HG02943 (cell line): ENCODE measurements around the gene STBD1.
"Not testable (repeated sequence)": the region's sequence is repeated elsewhere in the genome, so short reads cannot be mapped to it uniquely, and the experiment has no call there.

ENCODE experiments used
- ATAC-seq: cut with Tn5 transposase; IDR thresholded peaks from one replicate; pipeline ENCODE4 v1.9.1; 2021; ENCODE audit warnings: mild to moderate bottlenecking, low read depth, moderate library complexity; ENCODE audit not compliant: unreplicated experiment

Gene STBD1

DNA sequence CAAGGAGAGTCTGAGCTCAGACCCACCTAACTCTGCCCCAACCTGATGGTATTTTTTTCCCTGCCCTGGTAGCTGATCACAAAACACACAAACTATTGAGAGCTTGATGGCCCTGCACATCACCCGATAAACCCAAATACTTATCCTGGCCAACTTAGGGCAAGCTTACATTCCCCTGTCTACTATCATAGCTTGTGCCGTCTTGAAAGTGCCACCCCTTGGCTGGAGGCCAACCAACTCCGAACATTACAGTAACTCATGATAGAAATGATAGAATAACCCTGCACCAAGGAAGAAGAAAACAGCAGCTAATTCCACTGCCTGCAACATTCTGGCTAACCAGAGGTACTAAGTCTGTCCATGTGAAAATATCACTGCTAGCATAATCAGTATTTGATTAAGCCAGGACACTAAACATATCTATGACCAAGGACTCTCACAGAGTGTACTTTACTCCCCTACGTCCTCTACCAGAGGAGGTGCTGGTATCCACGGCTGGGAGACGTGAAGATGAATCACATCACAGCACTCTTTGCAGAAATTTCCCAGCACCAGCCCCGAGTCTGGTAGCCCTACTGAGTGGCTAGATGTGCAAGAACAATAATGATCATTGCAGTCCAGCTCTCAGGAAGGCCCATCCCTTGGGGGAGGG is 8.9 kb downstream of the STBD1 start:
- ATAC-seq: no peak

DNA sequence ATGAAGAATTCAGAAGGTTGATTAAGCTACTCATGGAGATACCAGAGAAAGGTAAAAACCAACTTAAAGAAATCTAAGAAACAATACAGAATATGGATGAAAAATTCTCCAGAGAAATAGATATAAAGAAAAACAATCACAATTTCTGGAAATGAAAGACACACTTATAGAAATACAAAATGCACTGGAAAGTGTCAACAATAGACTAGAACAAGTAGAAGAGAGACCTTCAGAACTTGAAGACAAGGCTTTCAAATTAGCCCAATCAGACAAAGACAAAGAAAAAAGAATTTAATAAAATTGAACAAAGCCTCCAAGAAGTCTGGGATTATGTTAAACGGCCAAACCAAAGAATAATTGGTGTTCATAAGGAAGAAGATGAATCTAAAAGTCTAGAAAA is 9.6 kb downstream of the STBD1 start:
- ATAC-seq: no peak

DNA sequence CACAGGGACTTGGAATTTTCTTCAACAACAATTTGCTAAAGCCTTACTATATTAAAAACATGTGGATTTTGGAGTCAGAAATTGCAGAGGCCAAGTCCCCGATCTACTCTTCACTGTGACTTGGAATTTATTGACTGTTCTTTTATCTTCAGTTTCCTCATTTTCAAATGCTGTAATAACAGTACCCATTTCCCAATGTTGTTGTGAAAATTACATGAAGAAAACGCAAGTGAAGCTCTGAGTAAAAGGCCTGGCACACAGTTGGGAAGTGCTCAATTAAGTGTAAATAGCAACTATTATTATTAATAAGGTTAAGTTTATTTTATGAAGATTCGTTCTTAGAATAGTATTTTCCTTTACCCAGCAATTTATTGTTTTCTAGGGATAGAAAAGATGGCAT is 15.7 kb downstream of the STBD1 start:
- no peak for ATAC-seq

DNA sequence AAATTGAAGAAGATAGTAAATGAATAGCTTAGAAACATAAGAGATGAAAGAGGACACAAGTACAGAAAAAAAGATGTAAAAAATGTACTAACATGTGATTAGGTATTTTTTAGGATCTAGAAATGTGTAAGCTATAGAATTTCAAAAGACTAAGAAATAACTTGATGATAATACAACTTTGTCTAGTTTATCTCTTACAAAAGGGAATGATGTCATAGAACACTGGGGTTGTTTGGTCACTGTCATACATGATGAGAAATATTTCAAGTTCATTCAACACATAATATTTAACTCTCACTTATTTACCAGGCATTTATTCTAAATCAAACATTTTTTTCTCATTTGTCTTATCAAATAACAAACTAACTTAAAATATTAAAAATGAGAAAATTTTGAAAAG is 18.5 kb downstream of the STBD1 start:
- no peak for ATAC-seq

DNA sequence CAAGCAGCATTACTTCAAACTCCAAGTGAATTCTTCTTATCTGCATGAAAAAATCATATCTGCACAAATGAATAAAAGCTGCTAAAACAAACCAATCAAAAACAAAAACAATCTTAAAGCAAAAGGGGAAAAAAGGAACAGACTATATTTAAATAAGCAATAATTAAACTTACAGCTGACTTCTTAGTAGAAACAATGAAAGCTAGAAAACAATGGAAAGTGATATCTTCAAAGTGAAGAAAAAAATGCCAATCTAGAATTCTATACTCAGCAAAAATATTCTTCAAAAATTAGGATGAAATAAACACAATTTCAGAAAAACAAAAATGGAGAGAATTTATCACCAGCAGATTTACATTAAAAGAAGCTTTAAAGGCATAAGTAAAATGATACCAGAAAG is 20.0 kb downstream of the STBD1 start:
- ATAC-seq: no peak

DNA sequence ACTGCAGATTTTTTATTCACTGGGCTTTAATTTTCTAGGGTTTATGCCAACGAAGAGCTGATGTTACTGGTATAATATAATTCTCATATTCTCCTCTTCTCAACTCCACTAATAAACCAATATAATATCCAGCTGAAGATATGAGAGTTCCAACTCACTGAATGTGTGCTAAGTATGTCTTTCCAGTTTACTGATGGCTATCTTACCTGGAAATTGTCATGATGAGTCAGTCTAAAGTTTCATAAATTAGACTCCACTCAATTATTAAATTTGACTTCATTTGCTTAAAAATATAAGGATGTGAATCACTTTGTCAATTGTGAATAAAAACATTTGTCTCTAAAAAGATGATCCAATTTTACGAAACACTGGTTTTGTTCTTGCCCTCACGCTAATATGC is 28.4 kb downstream of the STBD1 start:
- no peak for ATAC-seq

DNA sequence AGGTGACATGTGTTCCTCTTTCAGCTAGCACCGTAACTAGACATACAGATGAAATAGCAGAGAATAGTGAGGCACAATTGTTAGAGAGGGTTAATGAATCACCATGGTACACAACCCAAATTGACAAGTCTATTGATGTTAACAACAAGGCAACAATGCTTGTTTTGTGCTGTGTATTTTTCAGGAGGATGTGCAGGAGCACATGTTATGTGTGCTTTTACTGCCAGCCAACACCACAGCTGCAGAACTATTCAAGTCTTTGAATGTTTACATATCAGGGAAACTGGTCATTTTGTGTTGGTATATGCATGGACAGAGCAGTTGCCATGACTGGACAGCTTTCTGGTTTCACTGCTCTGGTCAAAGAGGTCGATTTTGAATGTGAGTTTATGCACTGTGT is 32.8 kb downstream of the STBD1 start:
- ATAC-seq: no peak

GRCh38 chr4:76341063-76341462 is 34.5 kb downstream of the STBD1 start:
- ATAC-seq: no peak

DNA sequence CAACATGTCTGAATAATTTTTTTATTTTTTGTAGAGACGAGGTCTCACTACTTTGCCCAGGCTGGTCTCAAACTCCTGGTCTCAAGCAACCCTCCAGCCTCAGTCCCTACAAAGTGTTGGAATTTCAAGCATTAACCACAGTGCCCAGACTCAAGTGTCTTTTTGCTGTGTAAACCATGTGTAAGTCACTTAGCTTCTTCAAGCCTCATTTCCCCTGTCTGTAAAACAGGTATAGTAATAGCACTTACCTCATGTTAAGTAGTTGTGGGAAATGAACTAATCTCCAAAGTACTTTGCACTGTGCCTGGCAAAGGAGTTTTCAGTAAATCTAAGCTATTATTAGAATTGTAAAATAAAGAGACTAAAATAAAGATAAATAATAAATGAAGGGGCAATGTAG is 35.7 kb downstream of the STBD1 start:
- no peak for ATAC-seq

GRCh38 chr4:76342803-76343202 is 36.3 kb downstream of the STBD1 start:
- ATAC-seq: no peak

GRCh38 chr4:76354517-76355473 is 48.3 kb downstream of the STBD1 start:
- no peak for ATAC-seq

DNA sequence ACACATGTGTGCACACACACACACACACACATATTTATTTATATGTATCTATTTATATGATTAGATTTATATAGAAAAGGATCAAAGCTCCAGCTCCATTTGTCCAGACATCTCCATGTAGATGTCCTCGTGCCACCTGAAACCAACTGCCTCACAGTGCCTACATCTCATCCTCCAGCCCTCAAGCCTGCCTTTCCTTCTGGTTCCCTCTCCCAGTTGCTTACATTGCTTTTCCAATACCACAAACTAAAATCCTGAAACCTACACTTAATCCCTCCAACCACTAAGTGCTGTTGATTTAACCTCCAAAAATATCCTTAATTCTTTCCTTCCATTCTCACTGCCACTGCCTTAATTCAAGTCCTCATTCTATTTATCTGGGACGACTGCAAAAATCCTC is 51.4 kb downstream of the STBD1 start:
- ATAC-seq: no peak

- ATAC-seq: not testable (repeated sequence)
Observed at GRCh38 chr4:76359881-76360466, 53.4 kb downstream of the STBD1 start.
